SJCRH30 (cell line): ENCODE data around the gene SAMSN1. TPM values are rescaled to one million over a fixed set of nuclear protein-coding genes. Genes with fewer than 3 reads are reported as not detected.
A peak's percentile ranks its signal among the peaks of the same experiment; 100 is the strongest.

Source experiments
- DNase-seq, 2 experiments: peaks; one replicate each; pipeline ENCODE4 v3.0.0-alpha.2; 2015 to 2020
- H3K27ac ChIP-seq: fragments of 250-450 bp; sonication (Bioruptor Pico); 2 replicates; pipeline ENCODE4 v1.5.1; 2020; ENCODE audit warnings: mild to moderate bottlenecking, moderate library complexity
- H3K27me3 ChIP-seq: fragments of 250-450 bp; sonication (Bioruptor Pico); 2 replicates; pipeline ENCODE4 v1.5.1; 2020; ENCODE audit warnings: mild to moderate bottlenecking, moderate library complexity
- H3K36me3 ChIP-seq: fragments of 250-450 bp; sonication (Bioruptor Pico); 2 replicates; pipeline ENCODE4 v1.5.1; 2020; ENCODE audit warnings: mild to moderate bottlenecking, moderate library complexity
- H3K4me1 ChIP-seq: fragments of 250-450 bp; sonication (Bioruptor Pico); 2 replicates; pipeline ENCODE4 v1.5.1; 2020; ENCODE audit warnings: mild to moderate bottlenecking, moderate library complexity
- H3K4me3 ChIP-seq: fragments of 250-450 bp; sonication (Bioruptor Pico); 2 replicates; pipeline ENCODE4 v1.5.1; 2020; ENCODE audit warnings: mild to moderate bottlenecking, moderate library complexity
- H3K9me3 ChIP-seq: fragments of 250-450 bp; sonication (Bioruptor Pico); replicated peaks from 2 replicates; pipeline ENCODE4 v1.5.1; 2020; ENCODE audit warnings: mild to moderate bottlenecking, moderate library complexity
- total RNA-seq: library from RNA; depleted of rRNA; stranded (reverse); fragments of >200 nt; shearing (Covaris generic); gene quantifications from 2 replicates; pipeline ENCODE4 v1.2.3, GENCODE V29; 2014

The SAMSN1 gene
- total RNA-seq, 1 experiment from 2014 or later = 0.12 TPM

DNA sequence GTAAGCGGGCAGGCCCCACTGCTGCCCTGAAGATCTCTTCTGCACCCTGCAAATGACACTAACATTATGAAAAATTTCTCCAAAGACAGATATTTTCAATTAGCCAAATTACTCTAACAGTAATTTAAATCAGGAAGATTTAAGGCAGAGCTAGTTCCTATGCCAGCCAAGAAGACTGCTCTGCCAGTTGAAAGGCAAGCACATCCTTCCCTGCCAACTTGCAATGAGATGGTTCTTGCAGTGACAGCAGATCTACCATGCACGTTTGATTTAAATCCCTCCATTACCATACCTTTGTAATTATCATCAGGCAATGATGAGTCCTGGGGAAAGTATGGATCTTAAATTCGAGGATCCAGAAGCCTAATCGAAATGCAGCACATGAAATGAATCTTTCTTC, 76.5 kb downstream of the SAMSN1 start:
- Histone ChIP-seq H3K36me3 (no peaks in the 10 kb centered on the region), H3K4me3 (no peak overlapping the region), H3K4me1 (no peaks in the 10 kb centered on the region), H3K27me3 (no peaks in the 10 kb centered on the region), H3K27ac (no peak overlapping the region), H3K9me3 (no peaks in the 10 kb centered on the region)
- no peak for DNase-seq

- no peaks in the 10 kb centered on the region for H3K4me1 ChIP-seq
- H3K27ac ChIP-seq = no peak overlapping the region
- no peak overlapping the region for H3K4me3 ChIP-seq
- H3K9me3 ChIP-seq = no peaks in the 10 kb centered on the region
- DNase-seq = no peak
- no peaks in the 10 kb centered on the region for H3K36me3 ChIP-seq
- H3K27me3 ChIP-seq = no peaks in the 10 kb centered on the region
Observed at GRCh38 chr21:14466715-14467114, 79.4 kb downstream of the SAMSN1 start.

DNA sequence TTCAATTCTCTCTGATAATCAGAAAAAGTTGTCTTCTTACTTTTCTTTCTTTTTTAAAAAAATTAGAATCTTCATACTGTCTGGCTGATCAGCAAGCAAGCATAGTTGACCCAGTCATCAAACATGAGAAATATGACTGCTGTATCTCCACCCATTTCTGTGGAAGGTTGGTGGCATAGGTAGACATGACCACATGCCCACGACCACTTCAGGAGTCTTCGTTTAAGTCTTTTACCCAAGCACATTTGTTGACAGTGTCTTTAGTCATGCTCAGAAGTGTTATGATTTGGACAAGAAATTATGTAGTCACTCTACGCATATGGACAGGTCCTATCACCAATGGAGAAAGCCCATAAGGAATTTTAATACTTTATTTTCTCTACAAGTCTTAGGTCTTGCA, 88.4 kb downstream of the SAMSN1 start:
- DNase-seq = no peak
- Histone ChIP-seq H3K4me3 (no peak overlapping the region), H3K27ac (no peak overlapping the region), H3K9me3 (no peaks in the 10 kb centered on the region), H3K36me3 (no peaks in the 10 kb centered on the region), H3K4me1 (no peaks in the 10 kb centered on the region), H3K27me3 (no peaks in the 10 kb centered on the region)

DNA sequence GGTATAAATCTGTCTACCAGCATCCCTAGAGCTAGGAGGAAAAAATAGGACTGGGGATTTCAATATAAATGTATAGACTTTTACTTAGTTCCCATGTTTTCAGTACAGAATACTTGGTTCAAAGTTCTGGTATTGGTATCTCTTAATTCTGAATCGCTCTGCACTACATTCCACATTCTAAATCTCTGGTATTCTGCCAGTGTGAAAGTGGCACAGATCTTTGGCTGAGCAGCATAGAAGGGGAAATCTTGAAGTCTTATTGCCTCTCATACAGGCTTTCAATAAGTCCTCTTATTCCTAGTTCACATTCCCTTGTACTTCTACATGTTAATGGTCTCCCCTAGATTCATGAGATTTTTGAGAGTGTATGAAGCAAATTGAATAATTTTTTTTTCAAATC, 89.2 kb downstream of the SAMSN1 start:
- H3K36me3 ChIP-seq = no peaks in the 10 kb centered on the region
- H3K27me3 ChIP-seq = no peaks in the 10 kb centered on the region
- DNase-seq = no peak
- H3K4me1 ChIP-seq = peaks cover 4% of the 10 kb centered on the region; the same call in 1 of the 2 replicates
- no peaks in the 10 kb centered on the region for H3K9me3 ChIP-seq
- no peak overlapping the region for H3K4me3 ChIP-seq
- no peak overlapping the region for H3K27ac ChIP-seq

- H3K9me3 ChIP-seq = no peaks in the 10 kb centered on the region
- H3K27ac ChIP-seq = no peak overlapping the region
- no peak for DNase-seq
- H3K36me3 ChIP-seq = no peaks in the 10 kb centered on the region
- no peak overlapping the region for H3K4me3 ChIP-seq
- peaks cover 11% of the 10 kb centered on the region for H3K4me1 ChIP-seq
- no peaks in the 10 kb centered on the region for H3K27me3 ChIP-seq
Observed at GRCh38 chr21:14454016-14455009, 91.8 kb downstream of the SAMSN1 start.

DNA sequence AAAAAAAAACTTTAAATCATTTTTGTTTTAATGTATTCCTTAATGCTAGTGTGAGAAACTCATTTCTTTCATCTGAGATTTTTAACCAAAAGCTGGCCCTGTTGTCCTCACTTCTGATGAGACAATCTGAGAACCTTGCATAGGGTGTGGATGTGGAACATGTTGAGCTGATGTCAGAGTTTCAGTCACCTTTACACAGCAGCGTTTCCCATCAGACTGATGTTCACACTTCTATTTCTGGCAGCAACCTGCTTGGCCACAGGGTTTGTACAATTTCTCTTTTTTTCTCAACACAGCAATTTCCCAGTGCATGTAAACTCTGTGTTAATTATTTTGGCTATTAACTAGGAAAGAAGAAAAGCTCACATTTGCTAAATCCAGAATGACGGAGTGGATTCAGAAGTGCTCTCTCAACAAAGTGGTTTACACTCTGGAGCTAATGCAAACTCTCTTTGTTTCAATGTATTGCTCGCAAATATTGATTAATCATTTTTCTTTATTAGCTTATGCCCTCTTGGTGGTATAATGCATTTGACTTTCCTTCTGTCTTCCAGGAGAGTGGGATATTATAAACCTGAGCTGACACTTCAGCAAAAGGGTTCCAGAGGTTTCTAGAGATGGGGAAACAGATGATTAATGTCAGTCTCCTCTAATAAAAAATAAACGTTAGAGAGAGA, 92.6 kb downstream of the SAMSN1 start:
- DNase-seq = no peak
- Histone ChIP-seq H3K4me3 (no peak overlapping the region), H3K27ac (no peak overlapping the region), H3K27me3 (no peaks in the 10 kb centered on the region), H3K4me1 (peaks cover 11% of the 10 kb centered on the region), H3K9me3 (no peaks in the 10 kb centered on the region), H3K36me3 (no peaks in the 10 kb centered on the region)

DNA sequence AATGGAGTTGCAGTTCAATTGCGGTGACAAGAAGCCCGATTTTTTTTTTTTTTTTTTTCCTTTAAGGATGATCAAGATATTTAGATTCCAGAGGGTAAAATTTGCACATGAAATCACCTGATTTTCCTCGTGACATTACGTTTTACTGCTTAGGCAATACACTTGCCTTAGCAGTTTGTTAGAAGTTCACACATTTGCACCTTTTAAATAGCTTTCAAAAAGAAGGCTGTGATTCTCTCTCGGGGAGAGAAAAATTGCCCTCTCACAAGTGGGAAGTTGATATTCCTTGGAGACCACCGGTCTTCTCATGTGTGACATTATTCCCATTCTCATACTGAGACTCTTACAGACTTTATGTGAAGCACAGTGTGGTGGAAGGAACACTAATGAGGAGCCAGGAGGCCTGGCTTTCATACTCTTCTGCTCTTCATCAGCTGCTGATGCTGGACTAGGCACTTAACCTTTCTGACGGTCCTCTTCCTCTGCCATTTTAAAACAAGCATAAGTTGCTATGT, 93.3 kb downstream of the SAMSN1 start:
- peaks cover 11% of the 10 kb centered on the region for H3K4me1 ChIP-seq
- DNase-seq = no peak
- H3K36me3 ChIP-seq = no peaks in the 10 kb centered on the region
- no peak overlapping the region for H3K4me3 ChIP-seq
- H3K27me3 ChIP-seq = no peaks in the 10 kb centered on the region
- no peak overlapping the region for H3K27ac ChIP-seq
- no peaks in the 10 kb centered on the region for H3K9me3 ChIP-seq

DNA sequence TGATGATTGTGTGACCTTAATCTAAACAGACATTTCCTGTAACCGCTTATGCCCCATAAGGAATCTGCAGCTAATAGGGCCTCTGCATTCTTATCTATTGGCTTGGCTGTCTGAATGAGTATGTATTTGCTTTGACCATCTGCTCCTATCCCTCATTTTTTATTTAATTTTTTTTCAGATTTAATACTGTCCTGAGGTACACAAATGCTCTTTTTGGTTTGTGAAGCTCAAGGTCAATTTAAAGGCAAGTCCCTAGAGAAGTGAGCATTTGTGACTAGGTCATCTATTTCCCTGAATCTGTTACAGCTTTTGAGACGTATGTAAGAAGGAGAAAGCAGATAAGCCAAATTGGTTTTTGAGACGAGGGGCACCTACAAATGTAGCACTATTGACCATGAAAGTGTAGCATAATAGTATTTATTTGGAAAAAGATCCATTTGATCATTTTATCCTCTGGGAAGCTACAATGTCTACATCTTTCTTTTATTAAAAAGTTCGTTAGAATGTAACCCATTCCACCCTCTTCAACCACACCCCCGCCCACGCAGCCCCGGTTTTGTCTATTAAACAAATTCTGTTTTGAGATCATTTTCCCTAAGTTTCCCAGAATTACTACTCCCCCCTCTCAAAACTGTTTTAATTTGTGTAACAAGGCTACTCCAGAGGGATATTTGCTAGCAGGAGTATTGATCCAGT, 93.9 kb downstream of the SAMSN1 start:
- Histone ChIP-seq H3K9me3 (no peaks in the 10 kb centered on the region), H3K4me1 (peaks cover 11% of the 10 kb centered on the region), H3K4me3 (no peak overlapping the region), H3K36me3 (no peaks in the 10 kb centered on the region), H3K27ac (peak overlapping the region; percentile 40; the same call in 1 of the 2 replicates), H3K27me3 (no peaks in the 10 kb centered on the region)
- DNase-seq = peak; percentile 13 to 61

DNA sequence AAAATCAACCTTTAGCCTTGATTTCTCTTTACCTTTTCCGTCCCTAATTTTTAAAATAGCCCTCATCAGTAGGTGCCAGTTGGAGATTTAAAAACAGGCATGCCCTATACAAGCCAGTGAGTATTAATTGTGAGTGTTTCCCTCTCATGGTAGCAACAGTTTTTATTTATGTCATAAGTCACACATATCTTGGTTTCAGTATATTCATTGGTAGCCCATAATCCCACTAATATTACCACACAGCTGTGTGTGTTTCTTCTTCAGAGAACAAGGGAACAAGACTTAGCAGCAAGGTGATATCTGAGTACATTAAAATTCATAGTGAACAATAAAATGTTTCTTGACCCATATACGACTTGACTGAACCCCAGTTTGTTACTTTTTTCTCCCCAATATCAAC, 94.6 kb downstream of the SAMSN1 start:
- Histone ChIP-seq H3K36me3 (no peaks in the 10 kb centered on the region), H3K27ac (peak overlapping the region; percentile 40; the same call in 1 of the 2 replicates), H3K27me3 (no peaks in the 10 kb centered on the region), H3K4me3 (no peak overlapping the region), H3K9me3 (no peaks in the 10 kb centered on the region), H3K4me1 (peaks cover 11% of the 10 kb centered on the region)
- DNase-seq = peak in 1 of 2 experiments; percentile 39

DNA sequence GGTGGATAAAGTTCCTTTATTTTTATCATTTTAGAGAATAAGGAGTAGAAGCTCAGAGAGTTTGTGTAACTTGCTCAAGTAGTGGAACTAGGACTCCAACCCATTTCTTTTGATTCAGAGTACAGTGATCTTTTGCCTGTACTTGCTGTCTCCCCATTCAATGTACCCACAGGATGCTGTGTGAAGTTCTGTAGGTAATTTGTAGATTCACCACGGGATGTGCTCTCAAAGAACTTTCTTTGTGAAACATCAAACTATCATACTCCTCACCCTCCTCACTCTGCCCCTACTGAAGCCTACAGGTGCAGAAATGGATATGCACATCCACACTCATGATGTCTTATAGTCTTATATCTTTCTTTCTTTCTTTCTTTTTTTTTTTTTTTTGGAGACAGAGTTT, 97.3 kb downstream of the SAMSN1 start:
- Histone ChIP-seq H3K27ac (no peak overlapping the region), H3K27me3 (no peaks in the 10 kb centered on the region), H3K9me3 (no peaks in the 10 kb centered on the region), H3K4me1 (peaks cover 11% of the 10 kb centered on the region), H3K4me3 (no peak overlapping the region), H3K36me3 (no peaks in the 10 kb centered on the region)
- DNase-seq = no peak

DNA sequence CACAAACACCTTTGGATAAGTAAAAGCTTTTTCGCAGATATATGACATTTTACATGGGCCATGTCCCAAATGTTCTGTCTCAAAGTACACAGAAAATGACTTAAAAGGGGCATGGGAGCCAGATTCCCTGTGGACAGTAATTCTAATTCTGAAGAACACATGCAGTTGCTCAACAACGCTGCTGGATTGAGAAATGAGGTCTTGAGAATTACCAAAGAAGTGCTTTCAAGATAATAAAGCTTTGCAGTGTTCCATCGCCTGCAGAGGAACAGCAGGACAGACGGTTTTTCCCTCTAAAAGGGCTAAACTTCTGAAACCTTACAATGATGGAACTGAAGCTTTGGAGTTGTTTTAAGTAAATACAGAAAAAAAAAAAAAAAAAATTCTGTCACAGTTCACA, 107.9 kb downstream of the SAMSN1 start:
- no peak overlapping the region for H3K27ac ChIP-seq
- DNase-seq = no peak
- no peaks in the 10 kb centered on the region for H3K9me3 ChIP-seq
- H3K36me3 ChIP-seq = no peaks in the 10 kb centered on the region
- no peak overlapping the region for H3K4me3 ChIP-seq
- H3K27me3 ChIP-seq = no peaks in the 10 kb centered on the region
- no peaks in the 10 kb centered on the region for H3K4me1 ChIP-seq

DNA sequence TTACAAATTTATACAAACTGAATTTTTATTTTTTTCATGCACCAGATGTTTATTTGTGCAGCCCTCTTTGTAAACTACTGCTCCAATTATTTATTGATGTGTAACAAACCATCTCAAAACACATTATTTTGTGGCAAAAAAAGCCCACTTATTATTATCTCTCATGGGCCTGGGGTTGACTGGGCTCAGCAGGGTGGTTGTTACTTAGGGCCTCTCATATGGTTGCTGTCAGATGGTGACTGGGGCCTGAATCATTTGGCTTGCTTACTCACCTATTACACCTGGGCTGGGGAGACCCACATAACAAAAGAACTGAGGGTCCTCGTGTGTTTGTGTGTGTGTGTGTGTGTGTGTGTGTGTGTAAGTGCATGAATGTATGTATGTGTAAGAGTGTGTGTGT, 110.7 kb downstream of the SAMSN1 start:
- no peak overlapping the region for H3K27ac ChIP-seq
- no peaks in the 10 kb centered on the region for H3K9me3 ChIP-seq
- no peaks in the 10 kb centered on the region for H3K27me3 ChIP-seq
- H3K36me3 ChIP-seq = no peaks in the 10 kb centered on the region
- no peaks in the 10 kb centered on the region for H3K4me1 ChIP-seq
- H3K4me3 ChIP-seq = no peak overlapping the region
- no peak for DNase-seq
